Cortex of kidney (tissue), 1 donor: ENCODE measurements around the gene TBC1D7.

ENCODE experiments used
- DNase-seq: peaks from one replicate; lab custom pipeline; 2025; lab: John Stamatoyannopoulos, UW

The TBC1D7 gene

GRCh38 chr6:13319891-13320564 lies 8.3 kb downstream of the TBC1D7 start:
- DNase-seq, result no peak

GRCh38 chr6:13318821-13319220 lies 9.5 kb downstream of the TBC1D7 start:
- DNase-seq, result no peak

GRCh38 chr6:13315896-13316295 lies 12.4 kb downstream of the TBC1D7 start:
- DNase-seq, result no peak

- no peak for DNase-seq
These were observed 13.5 kb downstream of the TBC1D7 start for GRCh38 chr6:13314806-13315205.

- no peak for DNase-seq
These were observed 17.2 kb downstream of the TBC1D7 start for GRCh38 chr6:13311155-13311554.

GRCh38 chr6:13308332-13308731 lies 20.0 kb downstream of the TBC1D7 start:
- no peak for DNase-seq

GRCh38 chr6:13307508-13307995 lies 20.8 kb downstream of the TBC1D7 start:
- DNase-seq, result no peak

- no peak for DNase-seq
These were observed 22.5 kb downstream of the TBC1D7 start for GRCh38 chr6:13305791-13306190.

- no peak for DNase-seq
These were observed 23.0 kb downstream of the TBC1D7 start for GRCh38 chr6:13305288-13305687.

GRCh38 chr6:13304580-13305260 lies 23.6 kb downstream of the TBC1D7 start:
- no peak for DNase-seq

- no peak for DNase-seq
These were observed 24.2 kb downstream of the TBC1D7 start for GRCh38 chr6:13304101-13304500.

GRCh38 chr6:13303668-13304017 lies 24.7 kb downstream of the TBC1D7 start:
- DNase-seq, result no peak

- DNase-seq, result no peak
These were observed 25.3 kb downstream of the TBC1D7 start for GRCh38 chr6:13302751-13303667.

- no peak for DNase-seq
These were observed 26.0 kb downstream of the TBC1D7 start for GRCh38 chr6:13302291-13302690.

GRCh38 chr6:13300643-13301590 lies 27.4 kb downstream of the TBC1D7 start:
- no peak for DNase-seq

- DNase-seq, result no peak
These were observed 28.4 kb downstream of the TBC1D7 start for GRCh38 chr6:13299918-13300317.

GRCh38 chr6:13299403-13299821 lies 28.9 kb downstream of the TBC1D7 start:
- no peak for DNase-seq

GRCh38 chr6:13298446-13298845 lies 29.9 kb downstream of the TBC1D7 start:
- no peak for DNase-seq

- no peak for DNase-seq
These were observed 30.9 kb downstream of the TBC1D7 start for GRCh38 chr6:13297391-13297790.

GRCh38 chr6:13296536-13296997 lies 31.8 kb downstream of the TBC1D7 start:
- no peak for DNase-seq

- no peak for DNase-seq
These were observed 32.8 kb downstream of the TBC1D7 start for GRCh38 chr6:13295576-13295975.
